ENCODE data around the gene ANXA4. TPM values are rescaled to one million over a fixed set of nuclear protein-coding genes. Genes with fewer than 3 reads are reported as not detected.

Gene ANXA4
- total RNA-seq, 4 donors from 2014 or later = 24.8 to 66.4 (median 43.6) TPM

DNA sequence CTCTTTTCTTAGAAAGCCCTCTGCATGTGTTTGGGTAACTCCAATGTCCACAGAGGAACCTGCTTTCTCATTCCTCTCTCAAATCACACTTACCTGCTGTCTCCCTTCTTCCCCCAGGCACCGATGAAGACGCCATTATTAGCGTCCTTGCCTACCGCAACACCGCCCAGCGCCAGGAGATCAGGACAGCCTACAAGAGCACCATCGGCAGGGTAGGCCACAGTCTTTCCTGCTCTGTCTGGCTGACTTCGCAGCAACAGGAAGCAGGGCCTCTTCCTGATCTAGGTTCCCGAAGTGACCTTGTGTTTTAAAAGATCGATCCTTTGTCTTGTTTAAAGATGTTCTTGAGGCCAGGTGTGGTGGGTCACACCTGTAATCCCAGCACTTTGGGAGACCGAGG, 62.5 kb downstream of the ANXA4 start:
- intact Hi-C loops (cut with DNase I) = no loop called here
- H3K9me3 ChIP-seq = no peaks in the 10 kb centered on the region
- H3K27me3 ChIP-seq = no peaks in the 10 kb centered on the region
- H3K4me1 ChIP-seq = no peaks in the 10 kb centered on the region
- DNase-seq = no peak
- no peak for TF ChIP-seq POLR2A (IDR thresholded peaks at IDR 0.05)
- TF ChIP-seq, protein P1, sequence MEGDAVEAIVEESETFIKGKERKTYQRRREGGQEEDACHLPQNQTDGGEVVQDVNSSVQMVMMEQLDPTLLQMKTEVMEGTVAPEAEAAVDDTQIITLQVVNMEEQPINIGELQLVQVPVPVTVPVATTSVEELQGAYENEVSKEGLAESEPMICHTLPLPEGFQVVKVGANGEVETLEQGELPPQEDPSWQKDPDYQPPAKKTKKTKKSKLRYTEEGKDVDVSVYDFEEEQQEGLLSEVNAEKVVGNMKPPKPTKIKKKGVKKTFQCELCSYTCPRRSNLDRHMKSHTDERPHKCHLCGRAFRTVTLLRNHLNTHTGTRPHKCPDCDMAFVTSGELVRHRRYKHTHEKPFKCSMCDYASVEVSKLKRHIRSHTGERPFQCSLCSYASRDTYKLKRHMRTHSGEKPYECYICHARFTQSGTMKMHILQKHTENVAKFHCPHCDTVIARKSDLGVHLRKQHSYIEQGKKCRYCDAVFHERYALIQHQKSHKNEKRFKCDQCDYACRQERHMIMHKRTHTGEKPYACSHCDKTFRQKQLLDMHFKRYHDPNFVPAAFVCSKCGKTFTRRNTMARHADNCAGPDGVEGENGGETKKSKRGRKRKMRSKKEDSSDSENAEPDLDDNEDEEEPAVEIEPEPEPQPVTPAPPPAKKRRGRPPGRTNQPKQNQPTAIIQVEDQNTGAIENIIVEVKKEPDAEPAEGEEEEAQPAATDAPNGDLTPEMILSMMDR (IDR thresholded peaks at IDR 0.05) = no peak
- H3K27ac ChIP-seq = no peak overlapping the region
- no peak overlapping the region for H3K4me3 ChIP-seq
- peaks cover 0 to 88% (median 21%) of the 10 kb centered on the region in 3 donors for H3K36me3 ChIP-seq
- 67 to 75% methylated on average over 1 to 7 of the region's 11 CpGs for WGBS, 2 donors

DNA sequence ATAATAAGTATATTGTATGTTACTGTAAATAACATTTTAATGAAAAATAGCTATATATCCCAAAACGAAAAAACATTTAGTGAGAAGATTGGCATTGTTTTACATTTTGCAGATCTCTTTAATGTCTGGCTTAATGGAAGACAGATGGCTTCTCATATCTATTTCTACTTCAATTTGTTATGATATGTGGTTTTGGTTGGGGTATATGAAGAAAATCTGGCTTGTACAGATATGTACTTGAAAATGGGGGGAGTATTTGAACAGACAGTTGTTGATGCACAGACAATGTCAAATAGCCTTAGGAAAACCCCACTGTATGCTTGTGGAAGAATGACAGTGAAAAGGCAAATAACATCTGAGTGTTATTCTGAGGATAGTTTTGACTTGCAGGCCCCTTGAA, 64.0 kb downstream of the ANXA4 start:
- H3K36me3 ChIP-seq = peaks cover 4 to 88% (median 34%) of the 10 kb centered on the region in 3 donors
- no peak overlapping the region for H3K27ac ChIP-seq
- no peak for TF ChIP-seq POLR2A (IDR thresholded peaks at IDR 0.05)
- TF ChIP-seq, protein P1 (IDR thresholded peaks at IDR 0.05) = no peak
- no peaks in the 10 kb centered on the region for H3K9me3 ChIP-seq
- no peak for DNase-seq
- intact Hi-C loops (cut with DNase I) = no loop called here
- H3K4me1 ChIP-seq = no peaks in the 10 kb centered on the region
- no peak overlapping the region for H3K4me3 ChIP-seq
- H3K27me3 ChIP-seq = no peaks in the 10 kb centered on the region
- WGBS, 2 donors = 88 to 94% methylated on average over 1 of the region's 1 CpG

DNA sequence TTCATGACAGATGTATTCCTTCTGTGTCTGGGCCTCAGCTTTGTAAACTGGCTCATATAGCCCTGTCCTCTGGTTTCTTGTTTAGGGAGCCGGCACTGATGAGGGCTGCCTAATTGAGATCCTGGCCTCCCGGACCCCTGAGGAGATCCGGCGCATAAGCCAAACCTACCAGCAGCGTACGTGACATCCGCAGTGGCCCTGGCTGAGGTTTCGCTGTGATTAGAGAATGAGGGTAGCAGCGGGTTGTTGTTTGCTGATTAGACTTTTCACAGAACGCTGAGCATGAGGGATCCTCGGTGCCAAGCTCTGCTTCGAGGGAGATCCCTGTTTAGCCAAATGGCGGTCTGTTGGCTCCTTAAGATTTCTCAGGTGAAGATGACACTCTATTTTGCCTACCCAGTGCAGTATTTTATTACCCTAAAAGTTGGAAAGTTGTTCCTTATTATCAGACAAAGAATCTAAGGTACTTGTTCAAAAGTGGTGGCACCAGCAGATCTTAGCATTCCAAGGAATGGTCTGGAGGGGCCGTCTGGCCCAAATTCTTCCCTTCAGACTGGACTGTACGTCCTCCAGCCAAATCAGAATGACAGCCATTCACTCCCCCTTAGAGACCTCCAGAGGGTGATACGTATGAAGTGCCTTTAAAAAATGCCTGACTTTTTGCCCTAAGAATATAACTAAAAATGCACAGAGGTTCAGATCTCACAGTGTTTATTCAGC, 66.0 kb downstream of the ANXA4 start:
- 89 to 97% methylated on average over 8 to 15 of the region's 16 CpGs for WGBS, 2 donors
- no peak for DNase-seq
- intact Hi-C loops (cut with DNase I) = no loop called here
- Histone ChIP-seq H3K4me1 (no peaks in the 10 kb centered on the region), H3K36me3 (peaks cover 6 to 92% (median 39%) of the 10 kb centered on the region in 3 donors), H3K4me3 (no peak overlapping the region), H3K9me3 (no peaks in the 10 kb centered on the region), H3K27ac (no peak overlapping the region), H3K27me3 (no peaks in the 10 kb centered on the region)
- TF ChIP-seq, protein P1 (IDR thresholded peaks at IDR 0.05) = no peak
- no peak for TF ChIP-seq POLR2A (IDR thresholded peaks at IDR 0.05)

DNA sequence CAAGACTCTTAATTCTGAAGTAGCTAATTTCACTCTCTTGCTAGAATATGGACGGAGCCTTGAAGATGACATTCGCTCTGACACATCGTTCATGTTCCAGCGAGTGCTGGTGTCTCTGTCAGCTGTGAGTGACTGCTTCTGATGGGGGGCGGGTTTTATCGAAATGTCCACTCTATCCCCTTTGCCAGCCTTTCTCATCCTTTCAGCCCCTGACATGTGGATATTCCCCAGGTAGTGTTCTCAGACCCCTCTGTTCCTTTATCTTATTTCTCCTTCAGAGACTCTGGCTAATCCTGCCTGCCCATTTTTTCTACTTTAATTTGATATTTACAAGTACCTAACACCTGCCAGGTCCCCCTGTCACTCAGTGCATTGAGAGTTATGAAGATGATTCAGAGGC, 68.6 kb downstream of the ANXA4 start:
- Histone ChIP-seq H3K27me3 (no peaks in the 10 kb centered on the region), H3K36me3 (peaks cover 6 to 99% (median 34%) of the 10 kb centered on the region in 3 donors), H3K27ac (no peak overlapping the region), H3K9me3 (no peaks in the 10 kb centered on the region), H3K4me3 (no peak overlapping the region), H3K4me1 (no peaks in the 10 kb centered on the region)
- DNase-seq = no peak
- TF ChIP-seq POLR2A (IDR thresholded peaks at IDR 0.05) = no peak
- TF ChIP-seq, protein P1 (IDR thresholded peaks at IDR 0.05) = no peak
- intact Hi-C loops (cut with DNase I) = no loop called here
- WGBS, 2 donors = 87 to 94% methylated on average over 6 of the region's 6 CpGs

DNA sequence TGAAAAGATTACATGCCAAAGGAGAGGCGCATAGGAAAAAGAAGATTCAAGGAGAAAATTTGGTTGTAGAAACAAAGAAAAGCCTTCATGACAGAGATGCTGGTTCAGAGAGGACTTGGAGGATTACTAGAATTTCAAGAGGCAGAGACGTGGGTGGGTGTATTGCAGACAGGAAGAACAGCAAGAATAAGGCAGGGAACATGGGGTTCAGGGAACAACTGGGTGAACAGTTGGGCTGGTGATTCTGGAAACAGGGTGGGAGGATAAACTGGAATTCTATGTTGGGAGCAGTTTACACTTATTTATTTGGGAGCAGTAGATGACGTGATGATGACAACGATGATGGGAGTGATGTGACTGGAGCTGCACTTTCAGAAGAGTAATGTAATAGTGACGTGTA, 69.1 kb downstream of the ANXA4 start:
- H3K36me3 ChIP-seq = peaks cover 6 to 94% (median 31%) of the 10 kb centered on the region in 3 donors
- TF ChIP-seq POLR2A (IDR thresholded peaks at IDR 0.05) = no peak
- TF ChIP-seq, protein P1 (IDR thresholded peaks at IDR 0.05) = no peak
- intact Hi-C loops (cut with DNase I) = no loop called here

More for the DNA sequence above, 69.1 kb downstream of the ANXA4 start:
- Histone ChIP-seq H3K27me3 (no peaks in the 10 kb centered on the region), H3K27ac (no peak overlapping the region), H3K9me3 (no peaks in the 10 kb centered on the region), H3K4me3 (no peak overlapping the region), H3K4me1 (no peaks in the 10 kb centered on the region)
- 86% methylated on average over 5 of the region's 5 CpGs for WGBS, 2 donors
- DNase-seq = no peak

Data from esophagus squamous epithelium (tissue), 5 donors.